ENCODE data around the gene COL21A1.

COL21A1 gene

GRCh38 chr6:56230976-56231566 lies 16.3 kb downstream of the COL21A1 start:
- Histone ChIP-seq H3K27me3 (ENCODE audit: control insufficient read depth, insufficient read depth, low read length) (no peaks in the 10 kb centered on the region), H3K36me3 (ENCODE audit: control insufficient read depth, insufficient read depth, low read length) (no peaks in the 10 kb centered on the region), H3K4me1 (ENCODE audit: control insufficient read depth, insufficient read depth, low read length) (peaks cover 7% of the 10 kb centered on the region; the same call in 1 of the 2 replicates), H3K9me3 (ENCODE audit: control insufficient read depth, insufficient read depth, low read length) (no peaks in the 10 kb centered on the region), H3K9ac (ENCODE audit: low read depth, low read length) (no peak overlapping the region), H3K27ac (ENCODE audit: low read depth, low read length) (no peak overlapping the region), H3K4me3 (ENCODE audit: low read depth, low read length) (no peak overlapping the region)

GRCh38 chr6:56227071-56227879 lies 20.1 kb downstream of the COL21A1 start:
- Histone ChIP-seq H3K36me3 (ENCODE audit: control insufficient read depth, insufficient read depth, low read length) (no peaks in the 10 kb centered on the region), H3K27ac (ENCODE audit: low read depth, low read length) (no peak overlapping the region)

GRCh38 chr6:56223995-56224394 lies 23.4 kb downstream of the COL21A1 start:
- Histone ChIP-seq H3K36me3 (ENCODE audit: control insufficient read depth, insufficient read depth, low read length) (no peaks in the 10 kb centered on the region), H3K4me3 (ENCODE audit: low read depth, low read length) (no peak overlapping the region), H3K27me3 (ENCODE audit: control insufficient read depth, insufficient read depth, low read length) (no peaks in the 10 kb centered on the region), H3K9ac (ENCODE audit: low read depth, low read length) (no peak overlapping the region), H3K27ac (ENCODE audit: low read depth, low read length) (no peak overlapping the region), H3K4me1 (ENCODE audit: control insufficient read depth, insufficient read depth, low read length) (no peaks in the 10 kb centered on the region), H3K9me3 (ENCODE audit: control insufficient read depth, insufficient read depth, low read length) (no peaks in the 10 kb centered on the region)

More at GRCh38 chr6:56227071-56227879, 20.1 kb downstream of the COL21A1 start:
- no peaks in the 10 kb centered on the region for H3K27me3 ChIP-seq (ENCODE audit: control insufficient read depth, insufficient read depth, low read length)
- no peak overlapping the region for H3K4me3 ChIP-seq (ENCODE audit: low read depth, low read length)
- H3K9ac ChIP-seq (ENCODE audit: low read depth, low read length) = no peak overlapping the region
- peaks cover 7% of the 10 kb centered on the region; the same call in 1 of the 2 replicates for H3K4me1 ChIP-seq (ENCODE audit: control insufficient read depth, insufficient read depth, low read length)
- no peaks in the 10 kb centered on the region for H3K9me3 ChIP-seq (ENCODE audit: control insufficient read depth, insufficient read depth, low read length)

GRCh38 chr6:56222499-56222898 lies 24.9 kb downstream of the COL21A1 start:
- H3K9me3 ChIP-seq (ENCODE audit: control insufficient read depth, insufficient read depth, low read length) = no peaks in the 10 kb centered on the region
- H3K36me3 ChIP-seq (ENCODE audit: control insufficient read depth, insufficient read depth, low read length) = no peaks in the 10 kb centered on the region
- no peaks in the 10 kb centered on the region for H3K27me3 ChIP-seq (ENCODE audit: control insufficient read depth, insufficient read depth, low read length)
- H3K4me3 ChIP-seq (ENCODE audit: low read depth, low read length) = no peak overlapping the region
- no peak overlapping the region for H3K9ac ChIP-seq (ENCODE audit: low read depth, low read length)
- 0 out of 2 replicates have a peak, but pooled peaks cover 3% of the 10 kb centered on the region for H3K4me1 ChIP-seq (ENCODE audit: control insufficient read depth, insufficient read depth, low read length)
- H3K27ac ChIP-seq (ENCODE audit: low read depth, low read length) = no peak overlapping the region

GRCh38 chr6:56220078-56220477 lies 27.3 kb downstream of the COL21A1 start:
- no peak overlapping the region for H3K9ac ChIP-seq (ENCODE audit: low read depth, low read length)
- no peaks in the 10 kb centered on the region for H3K27me3 ChIP-seq (ENCODE audit: control insufficient read depth, insufficient read depth, low read length)
- H3K27ac ChIP-seq (ENCODE audit: low read depth, low read length) = no peak overlapping the region
- H3K36me3 ChIP-seq (ENCODE audit: control insufficient read depth, insufficient read depth, low read length) = no peaks in the 10 kb centered on the region
- no peaks in the 10 kb centered on the region for H3K9me3 ChIP-seq (ENCODE audit: control insufficient read depth, insufficient read depth, low read length)
- no peak overlapping the region for H3K4me3 ChIP-seq (ENCODE audit: low read depth, low read length)
- H3K4me1 ChIP-seq (ENCODE audit: control insufficient read depth, insufficient read depth, low read length) = 0 out of 2 replicates have a peak, but pooled peaks cover 3% of the 10 kb centered on the region

GRCh38 chr6:56214703-56215101 lies 32.7 kb downstream of the COL21A1 start:
- H3K27ac ChIP-seq (ENCODE audit: low read depth, low read length) = no peak overlapping the region
- H3K4me3 ChIP-seq (ENCODE audit: low read depth, low read length) = no peak overlapping the region
- no peak overlapping the region for H3K9ac ChIP-seq (ENCODE audit: low read depth, low read length)
- H3K9me3 ChIP-seq (ENCODE audit: control insufficient read depth, insufficient read depth, low read length) = no peaks in the 10 kb centered on the region
- no peaks in the 10 kb centered on the region for H3K36me3 ChIP-seq (ENCODE audit: control insufficient read depth, insufficient read depth, low read length)
- H3K4me1 ChIP-seq (ENCODE audit: control insufficient read depth, insufficient read depth, low read length) = 0 out of 2 replicates have a peak, but pooled peaks cover 3% of the 10 kb centered on the region
- H3K27me3 ChIP-seq (ENCODE audit: control insufficient read depth, insufficient read depth, low read length) = no peaks in the 10 kb centered on the region

GRCh38 chr6:56214041-56214702 lies 33.2 kb downstream of the COL21A1 start:
- Histone ChIP-seq H3K9me3 (ENCODE audit: control insufficient read depth, insufficient read depth, low read length) (no peaks in the 10 kb centered on the region), H3K4me3 (ENCODE audit: low read depth, low read length) (no peak overlapping the region), H3K27me3 (ENCODE audit: control insufficient read depth, insufficient read depth, low read length) (no peaks in the 10 kb centered on the region), H3K27ac (ENCODE audit: low read depth, low read length) (no peak overlapping the region), H3K36me3 (ENCODE audit: control insufficient read depth, insufficient read depth, low read length) (no peaks in the 10 kb centered on the region), H3K9ac (ENCODE audit: low read depth, low read length) (no peak overlapping the region), H3K4me1 (ENCODE audit: control insufficient read depth, insufficient read depth, low read length) (0 out of 2 replicates have a peak, but pooled peaks cover 3% of the 10 kb centered on the region)

GRCh38 chr6:56211724-56212123 lies 35.7 kb downstream of the COL21A1 start:
- no peak overlapping the region for H3K9ac ChIP-seq (ENCODE audit: low read depth, low read length)
- H3K27ac ChIP-seq (ENCODE audit: low read depth, low read length) = no peak overlapping the region
- H3K4me1 ChIP-seq (ENCODE audit: control insufficient read depth, insufficient read depth, low read length) = no peaks in the 10 kb centered on the region
- no peaks in the 10 kb centered on the region for H3K9me3 ChIP-seq (ENCODE audit: control insufficient read depth, insufficient read depth, low read length)
- H3K4me3 ChIP-seq (ENCODE audit: low read depth, low read length) = no peak overlapping the region
- no peaks in the 10 kb centered on the region for H3K36me3 ChIP-seq (ENCODE audit: control insufficient read depth, insufficient read depth, low read length)
- no peaks in the 10 kb centered on the region for H3K27me3 ChIP-seq (ENCODE audit: control insufficient read depth, insufficient read depth, low read length)

- no peak overlapping the region for H3K27ac ChIP-seq (ENCODE audit: low read depth, low read length)
- no peaks in the 10 kb centered on the region for H3K4me1 ChIP-seq (ENCODE audit: control insufficient read depth, insufficient read depth, low read length)
- H3K4me3 ChIP-seq (ENCODE audit: low read depth, low read length) = no peak overlapping the region
- H3K9me3 ChIP-seq (ENCODE audit: control insufficient read depth, insufficient read depth, low read length) = no peaks in the 10 kb centered on the region
- H3K36me3 ChIP-seq (ENCODE audit: control insufficient read depth, insufficient read depth, low read length) = no peaks in the 10 kb centered on the region
- H3K27me3 ChIP-seq (ENCODE audit: control insufficient read depth, insufficient read depth, low read length) = no peaks in the 10 kb centered on the region
- H3K9ac ChIP-seq (ENCODE audit: low read depth, low read length) = no peak overlapping the region
These were observed 43.2 kb downstream of the COL21A1 start for GRCh38 chr6:56204134-56204533.

- no peak overlapping the region for H3K9ac ChIP-seq (ENCODE audit: low read depth, low read length)
These were observed 47.4 kb downstream of the COL21A1 start for GRCh38 chr6:56199956-56200355.

GRCh38 chr6:56193846-56194245 lies 53.5 kb downstream of the COL21A1 start:
- H3K4me1 ChIP-seq (ENCODE audit: control insufficient read depth, insufficient read depth, low read length) = no peaks in the 10 kb centered on the region
- H3K4me3 ChIP-seq (ENCODE audit: low read depth, low read length) = no peak overlapping the region
- H3K27me3 ChIP-seq (ENCODE audit: control insufficient read depth, insufficient read depth, low read length) = no peaks in the 10 kb centered on the region
- no peak overlapping the region for H3K9ac ChIP-seq (ENCODE audit: low read depth, low read length)
- no peak overlapping the region for H3K27ac ChIP-seq (ENCODE audit: low read depth, low read length)
- no peaks in the 10 kb centered on the region for H3K36me3 ChIP-seq (ENCODE audit: control insufficient read depth, insufficient read depth, low read length)
- H3K9me3 ChIP-seq (ENCODE audit: control insufficient read depth, insufficient read depth, low read length) = no peaks in the 10 kb centered on the region

More at GRCh38 chr6:56199956-56200355, 47.4 kb downstream of the COL21A1 start:
- no peaks in the 10 kb centered on the region for H3K27me3 ChIP-seq (ENCODE audit: control insufficient read depth, insufficient read depth, low read length)
- H3K27ac ChIP-seq (ENCODE audit: low read depth, low read length) = no peak overlapping the region
- no peak overlapping the region for H3K4me3 ChIP-seq (ENCODE audit: low read depth, low read length)
- no peaks in the 10 kb centered on the region for H3K36me3 ChIP-seq (ENCODE audit: control insufficient read depth, insufficient read depth, low read length)
- no peaks in the 10 kb centered on the region for H3K9me3 ChIP-seq (ENCODE audit: control insufficient read depth, insufficient read depth, low read length)
- H3K4me1 ChIP-seq (ENCODE audit: control insufficient read depth, insufficient read depth, low read length) = no peaks in the 10 kb centered on the region
